Uterus (tissue), 4 donors: ENCODE measurements around the gene USP20. TPM values are rescaled to one million over a fixed set of nuclear protein-coding genes. Genes with fewer than 3 reads are reported as not detected.

Experiments used
- DNase-seq, 2 donors: peaks; one replicate each; pipeline ENCODE4 v3.0.0-alpha.2; 2019 to 2020
- H3K27ac ChIP-seq, 2 donors: fragments of 200-600 bp; sonication (generic); 1 replicate in 1 of 2; 2 replicates in 1 of 2; pipeline ENCODE4 v1.5.1; 2016 to 2018
- H3K27me3 ChIP-seq, 2 donors: fragments of 200-600 bp; sonication (generic); one replicate each; pipeline ENCODE4 v1.5.1; 2018 to 2019; ENCODE audit warnings: control low read depth in 1 of 2
- H3K36me3 ChIP-seq, 2 donors: fragments of 200-600 bp; sonication (generic); one replicate each; pipeline ENCODE4 v1.5.1; 2019; ENCODE audit warnings: control low read depth in 1 of 2
- H3K4me1 ChIP-seq, 2 donors: fragments of 200-600 bp; sonication (generic); one replicate each; pipeline ENCODE4 v1.5.1; 2018 to 2019; ENCODE audit warnings: control low read depth in 1 of 2
- H3K4me3 ChIP-seq, 2 donors: fragments of 200-600 bp; sonication (generic); 1 replicate in 1 of 2; 2 replicates in 1 of 2; pipeline ENCODE4 v1.5.1; 2018 to 2019; ENCODE audit warnings: mild to moderate bottlenecking in 1 of 2
- H3K9me3 ChIP-seq, 2 donors: fragments of 200-600 bp; sonication (generic); one replicate each; pipeline ENCODE4 v1.5.1; 2019; ENCODE audit warnings: control low read depth in 1 of 2
- POLR2A ChIP-seq, 2 donors: fragments of 450-650 bp; IDR thresholded peaks; one replicate each; pipeline ENCODE4 v1.6.1; 2016; ENCODE audit warnings: antibody characterized with exemption in 2 of 2, mild to moderate bottlenecking in 1 of 2, moderate library complexity in 1 of 2
- intact Hi-C: fragments of 100-400 bp; cut with DNase I; formaldehyde crosslinking; loops from one replicate; pipeline ENCODE4 v1.15.1; 2023; ENCODE audit warnings: low total_unique reads
- total RNA-seq, 4 donors: library from RNA; depleted of rRNA in 3 of 4; stranded (reverse); fragments of >200 nt in 3 of 4; gene quantifications; one replicate each; pipeline versions ENCODE4 v1.1.0 to v1.2.4, GENCODE V29; 2014 to 2023
- TF ChIP-seq, protein P1 (sequence below), 4 experiments: fragments of 200-600 bp in 2 of 4; fragments of 450-650 bp in 2 of 4; sonication (generic) in 2 of 4; IDR thresholded peaks; one replicate each; pipeline ENCODE4 v1.5.1; 2016 to 2019; ENCODE audit warnings: antibody characterized with exemption in 4 of 4, mild to moderate bottlenecking in 2 of 4, moderate library complexity in 1 of 4
- donor health status: DM: yes; HTN: yes; CAD: no.

The USP20 gene
- total RNA-seq, 4 donors from 2014 or later, result 5.6 to 46.7 (median 11.1) TPM

DNA sequence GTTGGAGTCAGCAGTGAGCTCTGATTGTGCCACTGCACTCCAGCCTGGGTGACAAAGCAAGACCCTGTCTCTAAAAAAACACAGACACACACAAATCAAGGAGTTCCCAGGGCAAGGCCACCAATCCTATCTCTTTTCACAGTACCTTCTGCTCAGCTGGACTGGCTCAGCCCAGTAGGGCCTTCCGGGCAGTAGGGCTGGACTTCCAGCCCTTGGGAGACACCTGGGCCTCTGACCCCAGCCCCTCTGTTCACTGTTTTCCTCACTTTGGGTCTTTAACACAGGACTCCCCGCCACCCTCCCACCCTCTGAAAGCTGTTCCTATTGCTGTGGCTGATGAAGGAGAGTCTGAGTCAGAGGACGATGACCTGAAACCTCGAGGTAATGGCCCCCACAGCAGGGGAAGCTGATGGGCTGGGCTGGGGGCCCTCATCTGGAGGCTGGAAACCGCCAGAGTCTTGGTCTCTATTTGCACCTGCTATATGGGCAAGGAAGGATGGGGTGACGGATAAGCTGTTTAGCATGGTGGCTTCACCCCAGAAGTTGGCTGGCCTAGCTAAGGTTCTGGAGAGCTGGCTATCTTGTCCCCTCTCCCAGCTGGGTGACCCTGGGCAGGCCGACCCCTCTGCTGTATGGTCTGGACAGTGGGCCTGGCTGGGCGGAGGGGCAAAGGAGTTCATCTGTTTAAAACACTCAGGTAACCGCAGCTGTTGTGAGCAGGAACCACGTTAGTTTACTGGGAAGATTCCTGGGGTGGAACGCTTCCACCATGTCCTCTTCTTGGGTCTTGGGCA lies 25.6 kb downstream of the USP20 start:
- intact Hi-C loops, result no loop called here
- TF ChIP-seq, protein P1, sequence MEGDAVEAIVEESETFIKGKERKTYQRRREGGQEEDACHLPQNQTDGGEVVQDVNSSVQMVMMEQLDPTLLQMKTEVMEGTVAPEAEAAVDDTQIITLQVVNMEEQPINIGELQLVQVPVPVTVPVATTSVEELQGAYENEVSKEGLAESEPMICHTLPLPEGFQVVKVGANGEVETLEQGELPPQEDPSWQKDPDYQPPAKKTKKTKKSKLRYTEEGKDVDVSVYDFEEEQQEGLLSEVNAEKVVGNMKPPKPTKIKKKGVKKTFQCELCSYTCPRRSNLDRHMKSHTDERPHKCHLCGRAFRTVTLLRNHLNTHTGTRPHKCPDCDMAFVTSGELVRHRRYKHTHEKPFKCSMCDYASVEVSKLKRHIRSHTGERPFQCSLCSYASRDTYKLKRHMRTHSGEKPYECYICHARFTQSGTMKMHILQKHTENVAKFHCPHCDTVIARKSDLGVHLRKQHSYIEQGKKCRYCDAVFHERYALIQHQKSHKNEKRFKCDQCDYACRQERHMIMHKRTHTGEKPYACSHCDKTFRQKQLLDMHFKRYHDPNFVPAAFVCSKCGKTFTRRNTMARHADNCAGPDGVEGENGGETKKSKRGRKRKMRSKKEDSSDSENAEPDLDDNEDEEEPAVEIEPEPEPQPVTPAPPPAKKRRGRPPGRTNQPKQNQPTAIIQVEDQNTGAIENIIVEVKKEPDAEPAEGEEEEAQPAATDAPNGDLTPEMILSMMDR (IDR thresholded peaks at IDR 0.05), result no peak
- no peak for TF ChIP-seq POLR2A (IDR thresholded peaks at IDR 0.05)
- Histone ChIP-seq H3K36me3 (no peaks in the 10 kb centered on the region), H3K9me3 (no peaks in the 10 kb centered on the region), H3K4me1 (no peaks in the 10 kb centered on the region), H3K27me3 (no peaks in the 10 kb centered on the region), H3K27ac (no peak overlapping the region), H3K4me3 (no peak overlapping the region)
- no peak for DNase-seq

DNA sequence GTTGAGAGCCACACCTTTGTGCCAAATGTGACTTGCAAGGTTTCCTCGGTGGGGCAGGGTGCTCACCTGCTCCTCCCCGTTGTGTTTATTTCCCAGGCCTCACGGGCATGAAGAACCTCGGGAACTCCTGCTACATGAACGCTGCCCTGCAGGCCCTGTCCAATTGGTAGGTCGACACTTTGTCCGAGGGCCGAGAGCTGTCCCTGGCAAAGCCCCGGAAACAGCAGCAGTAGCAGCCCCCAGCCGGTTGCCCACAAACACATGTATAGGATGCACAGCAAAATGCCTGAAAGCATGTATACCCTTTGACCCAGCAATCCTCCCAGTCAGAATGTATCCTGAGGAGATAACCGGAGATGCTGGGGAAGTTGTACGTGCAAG lies 26.2 kb downstream of the USP20 start:
- TF ChIP-seq, protein P1 (IDR thresholded peaks at IDR 0.05), result no peak
- TF ChIP-seq POLR2A (IDR thresholded peaks at IDR 0.05), result no peak
- Histone ChIP-seq H3K9me3 (no peaks in the 10 kb centered on the region), H3K4me1 (no peaks in the 10 kb centered on the region), H3K4me3 (no peak overlapping the region), H3K27me3 (no peaks in the 10 kb centered on the region), H3K36me3 (no peaks in the 10 kb centered on the region), H3K27ac (no peak overlapping the region)
- DNase-seq, result no peak
- intact Hi-C loops, result no loop called here

DNA sequence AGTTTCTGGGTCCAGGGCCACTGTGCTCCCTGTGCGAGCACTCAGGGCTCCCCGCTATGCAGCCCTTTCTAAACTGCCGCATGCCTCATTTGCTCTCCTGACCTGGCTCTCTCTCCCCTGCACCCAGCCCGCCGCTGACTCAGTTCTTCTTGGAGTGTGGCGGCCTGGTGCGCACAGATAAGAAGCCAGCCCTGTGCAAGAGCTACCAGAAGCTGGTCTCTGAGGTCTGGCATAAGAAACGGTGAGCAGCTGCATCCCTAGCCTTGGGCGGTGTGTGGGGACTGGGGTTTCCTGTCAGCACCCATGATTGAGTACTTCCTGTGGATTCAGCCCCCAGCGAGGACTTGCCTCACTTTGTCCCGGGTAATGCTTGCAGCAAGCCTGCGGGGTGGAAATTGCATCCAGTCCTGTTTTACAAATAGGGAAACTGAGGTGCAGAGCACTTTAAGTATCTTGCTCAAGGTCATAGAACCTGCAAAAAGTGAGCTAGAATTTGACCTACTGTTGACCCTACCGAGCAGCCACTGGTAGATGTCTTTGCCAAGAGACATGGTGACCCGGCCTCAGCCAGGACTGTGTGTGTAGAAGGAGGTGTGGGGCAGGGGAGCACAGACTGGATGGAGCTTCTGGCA lies 27.9 kb downstream of the USP20 start:
- Histone ChIP-seq H3K36me3 (no peaks in the 10 kb centered on the region), H3K4me3 (no peak overlapping the region), H3K4me1 (no peaks in the 10 kb centered on the region), H3K9me3 (no peaks in the 10 kb centered on the region), H3K27me3 (no peaks in the 10 kb centered on the region), H3K27ac (no peak overlapping the region)
- DNase-seq, result no peak
- intact Hi-C loops, result no loop called here
- TF ChIP-seq, protein P1 (IDR thresholded peaks at IDR 0.05), result no peak
- TF ChIP-seq POLR2A (IDR thresholded peaks at IDR 0.05), result no peak

DNA sequence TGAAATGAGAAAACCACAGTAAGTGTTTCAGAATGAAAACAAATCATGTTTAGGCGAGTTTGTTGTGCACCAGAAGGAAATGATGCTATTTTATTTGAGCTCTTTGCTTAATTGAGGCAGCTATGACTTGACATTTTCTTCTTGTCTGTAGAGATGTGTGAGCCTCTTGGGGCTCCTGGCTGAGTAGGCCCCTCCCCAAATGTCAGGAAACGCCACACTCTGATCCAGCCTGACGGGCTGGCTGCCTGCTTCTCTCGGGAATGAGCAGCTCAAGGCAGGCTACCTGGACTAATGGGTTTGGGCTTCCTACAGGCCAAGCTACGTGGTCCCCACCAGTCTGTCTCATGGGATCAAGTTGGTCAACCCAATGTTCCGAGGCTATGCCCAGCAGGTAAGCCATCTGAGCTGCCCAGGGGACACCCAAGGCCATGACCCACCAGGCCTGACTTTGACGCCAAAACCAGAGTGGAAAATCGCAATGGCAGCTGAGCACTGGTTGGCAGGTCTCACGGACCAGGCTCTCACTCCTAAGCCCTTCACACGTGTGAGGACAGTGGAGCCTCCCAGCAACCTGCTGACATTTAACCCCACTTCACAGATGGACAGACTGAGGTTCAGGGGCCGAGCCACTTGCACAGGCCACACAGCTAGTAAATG lies 29.9 kb downstream of the USP20 start:
- no peak overlapping the region for H3K27ac ChIP-seq
- H3K27me3 ChIP-seq, result no peaks in the 10 kb centered on the region
- H3K9me3 ChIP-seq, result no peaks in the 10 kb centered on the region
- intact Hi-C loops, result no loop called here
- DNase-seq, result no peak
- H3K36me3 ChIP-seq, result no peaks in the 10 kb centered on the region
- H3K4me1 ChIP-seq, result no peaks in the 10 kb centered on the region
- TF ChIP-seq, protein P1 (IDR thresholded peaks at IDR 0.05), result no peak
- no peak for TF ChIP-seq POLR2A (IDR thresholded peaks at IDR 0.05)
- no peak overlapping the region for H3K4me3 ChIP-seq
